HepG2 (cell line): Measurements from ENCODE around the gene JPH4. TPM values are rescaled to one million over a fixed set of nuclear protein-coding genes. Genes with fewer than 3 reads are reported as not detected.

Source experiments
- ARID5B ChIP-seq: IDR thresholded peaks from 2 replicates; pipeline ENCODE4 v1.4.0; 2020; ENCODE audit warnings: mild to moderate bottlenecking, missing genetic modification reagents
- CREB1 ChIP-seq, 2 experiments: fragments of 450-650 bp in 1 of 2; IDR thresholded peaks; 2 replicates each; pipeline ENCODE4 v1.6.1; 2016 to 2017; ENCODE audit warnings: control low read depth in 1 of 2, mild to moderate bottlenecking in 1 of 2, missing compliant biosample characterization in 1 of 2, missing genetic modification characterization in 1 of 2
- EHMT2 ChIP-seq: fragments of 200-600 bp; sonication (generic); IDR thresholded peaks from 2 replicates; pipeline ENCODE4 v1.7.0; 2017; ENCODE audit warnings: antibody characterized with exemption, low read depth, low read length, borderline replicate concordance
- FOXC1 ChIP-seq: sonication (generic); formaldehyde crosslinking; IDR thresholded peaks from 2 replicates; pipeline ENCODE4 v1.8.0; 2022; ENCODE audit warnings: mild to moderate bottlenecking, missing genetic modification reagents, borderline replicate concordance
- FUBP1 ChIP-seq: sonication (generic); formaldehyde crosslinking; IDR thresholded peaks from 2 replicates; pipeline ENCODE4 v1.5.1; 2020; ENCODE audit warnings: missing genetic modification reagents, mild to moderate bottlenecking, borderline replicate concordance
- GZF1 ChIP-seq: sonication (generic); formaldehyde crosslinking; IDR thresholded peaks from 2 replicates; pipeline ENCODE4 v1.5.1; 2020; ENCODE audit warnings: mild to moderate bottlenecking, missing genetic modification reagents
- HDAC6 ChIP-seq: fragments of 200-600 bp; sonication (generic); IDR thresholded peaks from 2 replicates; pipeline ENCODE4 v1.7.0; 2017; ENCODE audit warnings: mild to moderate bottlenecking, antibody characterized with exemption, low read length, low read depth
- JUN ChIP-seq: sonication (generic); formaldehyde crosslinking; IDR thresholded peaks from 2 replicates; pipeline ENCODE4 v1.4.0; 2020; ENCODE audit warnings: mild to moderate bottlenecking, missing genetic modification reagents
- KMT2A ChIP-seq: sonication (generic); formaldehyde crosslinking; IDR thresholded peaks from 2 replicates; pipeline ENCODE4 v1.4.0; 2020; ENCODE audit warnings: missing genetic modification reagents
- PRDM15 ChIP-seq: sonication (generic); formaldehyde crosslinking; IDR thresholded peaks from 2 replicates; pipeline ENCODE4 v1.4.0; 2020; ENCODE audit warnings: missing genetic modification reagents
- RORA ChIP-seq: sonication (generic); formaldehyde crosslinking; IDR thresholded peaks from 2 replicates; pipeline ENCODE4 v1.5.0; 2020; ENCODE audit warnings: mild to moderate bottlenecking, missing genetic modification reagents, moderate library complexity
- TBX3 ChIP-seq: fragments of 450-650 bp; IDR thresholded peaks from 2 replicates; pipeline ENCODE4 v1.6.1; 2017; ENCODE audit warnings: antibody characterized with exemption, mild to moderate bottlenecking, inconsistent platforms, borderline replicate concordance
- ZBTB20 ChIP-seq: sonication (generic); formaldehyde crosslinking; IDR thresholded peaks from 2 replicates; pipeline ENCODE4 v1.8.1; 2023; ENCODE audit warnings: missing genetic modification reagents, low read depth, mild to moderate bottlenecking, borderline replicate concordance
- ZFP36L2 ChIP-seq: sonication (generic); formaldehyde crosslinking; IDR thresholded peaks from 2 replicates; pipeline ENCODE4 v1.4.0; 2020; ENCODE audit warnings: missing genetic modification reagents
- ZNF160 ChIP-seq: sonication (generic); formaldehyde crosslinking; IDR thresholded peaks from 2 replicates; pipeline ENCODE4 v1.8.0; 2022; ENCODE audit warnings: mild to moderate bottlenecking, inconsistent platforms, missing genetic modification reagents
- ZNF350 ChIP-seq: sonication (generic); formaldehyde crosslinking; IDR thresholded peaks from 2 replicates; pipeline ENCODE4 v1.4.0; 2020; ENCODE audit warnings: mild to moderate bottlenecking, low read depth, missing genetic modification reagents, borderline replicate concordance
- ZNF572 ChIP-seq: sonication (generic); formaldehyde crosslinking; IDR thresholded peaks from 2 replicates; pipeline ENCODE4 v1.5.1; 2020; ENCODE audit warnings: mild to moderate bottlenecking, missing genetic modification reagents
- ZNF619 ChIP-seq: sonication (generic); formaldehyde crosslinking; IDR thresholded peaks from 2 replicates; pipeline ENCODE4 v1.4.0; 2020; ENCODE audit warnings: mild to moderate bottlenecking, missing genetic modification reagents
- ZZZ3 ChIP-seq: sonication (generic); formaldehyde crosslinking; IDR thresholded peaks from 2 replicates; pipeline ENCODE4 v1.4.0; 2020; ENCODE audit warnings: missing genetic modification reagents, mild to moderate bottlenecking, borderline replicate concordance
- polyA plus RNA-seq, 8 experiments: library from polyadenylated mRNA; depleted of rRNA in 3 of 8; stranded (reverse) in 7 of 8; unstranded in 1 of 8; fragments of >200 nt; fragmentation: Illumina TruSeq in 4 of 8; extraction: Trizol in 4 of 8; gene quantifications; 2 replicates each; pipeline versions ENCODE4 v1.2.1 to v1.2.3, GENCODE V29; 2011 to 2016; ENCODE audit warnings: low read depth in 4 of 8, missing spikeins in 1 of 8, mixed read lengths in 1 of 8; ENCODE audit not compliant: insufficient read depth in 1 of 8
- total RNA-seq, 5 experiments: library from RNA; depleted of rRNA; stranded (reverse); fragments of >200 nt; fragmentation: Illumina TruSeq; extraction: Trizol; gene quantifications; 2 replicates each; pipeline ENCODE4 v1.2.3, GENCODE V29; 2016; ENCODE audit warnings: low read depth in 1 of 5

JPH4 gene
- total and polyA plus RNA-seq, 2 of the 13 experiments (the other 11 are each of a cell fraction or from before 2014, with no cell fraction given) = 0.08 to 0.22 TPM

GRCh38 chr14:23559010-23559925 is 19.3 kb downstream of the JPH4 start (continued):
- TF ChIP-seq HDAC6 (no peak), ZZZ3 (no peak), ZNF572 (CRISPR knock-in tag) (peak; percentile 11; the same call in 1 of the 2 replicates), ZNF619 (CRISPR knock-in tag) (no peak), GZF1 (CRISPR knock-in tag) (no peak), KMT2A (peak; percentile 49; the same call in 1 of the 2 replicates), EHMT2 (no peak), CREB1 (IDR thresholded peaks at IDR 0.05) (no peak), CREB1 (CRISPR knock-in tag; IDR thresholded peaks at IDR 0.05) (no peak), ZBTB20 (CRISPR knock-in tag) (0 out of 2 replicates have a peak, but pooled peaks have one; percentile 44), FUBP1 (CRISPR knock-in tag) (0 out of 2 replicates have a peak, but pooled peaks have one; percentile 53), ZNF350 (CRISPR knock-in tag) (0 out of 2 replicates have a peak, but pooled peaks have one; percentile 11), FOXC1 (CRISPR knock-in tag) (no peak), PRDM15 (CRISPR knock-in tag) (0 out of 2 replicates have a peak, but pooled peaks have one; percentile 14), ZFP36L2 (no peak), TBX3 (no peak), RORA (no peak), ZNF160 (CRISPR knock-in tag) (no peak), ARID5B (peak; percentile 31; the same call in 1 of the 2 replicates), JUN (no peak)
